DND-41 (cell line): ENCODE results near the gene CTNS.

Source experiments
- CTCF ChIP-seq: IDR thresholded peaks from 2 replicates; pipeline ENCODE4 v1.5.1; 2012; ENCODE audit warnings: borderline replicate concordance, low read length, moderate library complexity, mild to moderate bottlenecking; ENCODE audit not compliant: poor library complexity, severe bottlenecking; ENCODE audit errors: extremely low read depth
- EZH2 ChIP-seq: IDR thresholded peaks from 3 replicates; pipeline ENCODE4 v1.6.1; 2012; ENCODE audit warnings: borderline replicate concordance, low read depth, mild to moderate bottlenecking, moderate library complexity, low read length, inconsistent platforms; ENCODE audit not compliant: severe bottlenecking

GRCh38 chr17:3603119-3603869 lies 33.3 kb upstream of the CTNS start:
- TF ChIP-seq CTCF: no peak
- TF ChIP-seq EZH2: no peak
